ENCODE measurements around the gene DSG4. TPM values are rescaled to one million over a fixed set of nuclear protein-coding genes. Genes with fewer than 3 reads are reported as not detected.

DSG4 gene
- total and polyA plus RNA-seq, 4 donors: not detected

DNA sequence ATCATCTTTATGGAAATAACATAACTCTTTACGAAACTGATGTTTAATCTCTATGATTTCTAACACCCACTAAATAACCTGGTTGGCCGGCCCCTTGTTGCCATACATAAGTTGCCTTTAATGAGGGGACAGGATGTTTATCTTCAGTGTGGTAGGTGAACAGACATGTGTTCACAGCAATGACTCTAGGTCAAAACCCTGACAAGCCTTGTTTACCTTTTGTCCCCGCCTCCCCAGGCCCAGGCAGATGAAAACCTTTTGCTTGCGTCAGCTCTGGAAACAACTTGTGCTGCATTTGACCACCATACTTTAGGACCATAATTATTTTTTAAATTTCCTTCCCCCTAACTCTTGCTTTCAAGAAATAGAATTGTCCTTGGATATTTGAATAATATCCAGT, 2.9 kb upstream of the DSG4 start:
- WGBS (ENCODE audit: insufficient coverage): 95% methylated on average over 2 of the region's 4 CpGs
- no peaks in the 10 kb centered on the region for H3K9me3 ChIP-seq (ENCODE audit: control insufficient read depth, insufficient read depth, low read length)

DNA sequence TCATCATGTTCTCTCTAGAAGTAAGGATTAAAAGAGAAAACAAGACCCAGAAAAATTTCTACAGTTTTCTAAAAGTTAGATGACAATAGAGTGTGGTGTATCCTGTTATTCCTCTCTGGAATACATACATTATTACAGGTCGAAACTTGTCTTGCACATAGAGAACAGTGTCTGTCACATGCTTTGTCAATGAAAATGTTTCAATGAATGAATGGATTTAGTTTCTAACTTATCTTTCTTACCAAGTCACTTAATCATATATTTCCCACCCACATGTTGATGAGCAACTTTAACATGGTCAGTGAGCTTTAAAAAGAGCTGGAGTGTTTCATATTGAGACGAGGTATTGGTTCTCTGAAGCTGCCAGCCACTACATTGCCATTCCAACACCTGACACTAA, 4.3 kb downstream of the DSG4 start:
- no peaks in the 10 kb centered on the region for H3K4me1 ChIP-seq (ENCODE audit: control insufficient read depth, insufficient read depth, low read length)
- DNase-seq (ENCODE audit: low read depth in 4 of 6, low spot score in 6 of 6): no peak
- no peak overlapping the region for H3K27ac ChIP-seq (ENCODE audit: low read depth, low read length)
- WGBS (ENCODE audit: insufficient coverage): no CpG with 5 or more reads among the region's 2 CpGs
- H3K27me3 ChIP-seq (ENCODE audit: control insufficient read depth, insufficient read depth, low read length): no peaks in the 10 kb centered on the region
- no peaks in the 10 kb centered on the region for H3K9me3 ChIP-seq (ENCODE audit: control insufficient read depth, insufficient read depth, low read length)
- H3K36me3 ChIP-seq (ENCODE audit: control insufficient read depth, insufficient read depth, low read length): no peaks in the 10 kb centered on the region
- no peak overlapping the region for H3K4me3 ChIP-seq (ENCODE audit: low read depth, low read length)

More for the DNA sequence above, 2.9 kb upstream of the DSG4 start:
- Histone ChIP-seq H3K4me3 (ENCODE audit: low read depth, low read length) (no peak overlapping the region), H3K27ac (ENCODE audit: low read depth, low read length) (no peak overlapping the region), H3K27me3 (ENCODE audit: control insufficient read depth, insufficient read depth, low read length) (no peaks in the 10 kb centered on the region), H3K36me3 (ENCODE audit: control insufficient read depth, insufficient read depth, low read length) (no peaks in the 10 kb centered on the region), H3K4me1 (ENCODE audit: control insufficient read depth, insufficient read depth, low read length) (no peaks in the 10 kb centered on the region)
- DNase-seq (ENCODE audit: low read depth in 4 of 6, low spot score in 6 of 6): no peak

DNA sequence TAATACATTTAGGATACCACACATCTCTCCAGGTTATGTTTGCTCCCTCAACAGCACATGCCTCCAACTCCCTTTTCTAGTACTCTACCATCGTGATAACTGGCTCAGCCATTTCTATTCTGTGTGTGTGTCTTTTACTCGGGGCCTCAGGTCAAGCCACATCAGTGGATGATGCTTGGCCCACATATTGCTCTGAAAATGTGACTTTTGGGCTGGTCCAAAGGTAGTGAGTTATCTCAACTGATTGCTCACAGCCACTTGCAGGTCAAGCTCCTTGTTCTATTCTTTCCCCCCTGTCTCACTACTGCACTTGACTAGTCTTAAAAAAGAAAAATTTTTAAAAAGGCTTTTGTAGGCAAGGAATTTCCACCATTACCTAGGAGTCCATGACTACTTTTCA, 5.5 kb downstream of the DSG4 start:
- no peaks in the 10 kb centered on the region for H3K4me1 ChIP-seq (ENCODE audit: control insufficient read depth, insufficient read depth, low read length)
- H3K9me3 ChIP-seq (ENCODE audit: control insufficient read depth, insufficient read depth, low read length): no peaks in the 10 kb centered on the region
- no peaks in the 10 kb centered on the region for H3K36me3 ChIP-seq (ENCODE audit: control insufficient read depth, insufficient read depth, low read length)
- no peak overlapping the region for H3K27ac ChIP-seq (ENCODE audit: low read depth, low read length)
- DNase-seq (ENCODE audit: low read depth in 4 of 6, low spot score in 6 of 6): no peak
- no peak overlapping the region for H3K4me3 ChIP-seq (ENCODE audit: low read depth, low read length)
- 100% methylated on average over 1 of the region's 2 CpGs for WGBS (ENCODE audit: insufficient coverage)
- no peaks in the 10 kb centered on the region for H3K27me3 ChIP-seq (ENCODE audit: control insufficient read depth, insufficient read depth, low read length)

DNA sequence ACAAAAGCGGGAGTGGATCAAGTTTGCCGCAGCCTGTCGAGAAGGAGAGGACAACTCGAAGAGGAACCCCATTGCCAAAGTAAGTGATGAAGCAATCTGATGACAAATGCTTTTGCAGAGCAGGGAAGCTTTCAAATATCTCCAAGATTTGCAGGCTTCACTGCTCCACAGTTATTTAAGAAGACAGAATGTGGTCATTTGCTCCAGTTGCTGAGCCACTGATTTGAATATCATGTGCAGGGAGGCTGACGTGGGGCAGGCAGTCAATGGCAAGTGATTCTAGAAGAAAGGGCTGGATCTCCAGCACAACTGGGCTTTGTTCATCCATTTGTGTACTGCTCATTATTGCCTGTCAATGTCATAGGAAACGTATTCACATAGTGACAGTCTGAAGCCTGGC, 10.2 kb downstream of the DSG4 start:
- Histone ChIP-seq H3K36me3 (ENCODE audit: control insufficient read depth, insufficient read depth, low read length) (no peaks in the 10 kb centered on the region), H3K4me3 (ENCODE audit: low read depth, low read length) (no peak overlapping the region), H3K27me3 (ENCODE audit: control insufficient read depth, insufficient read depth, low read length) (no peaks in the 10 kb centered on the region), H3K9me3 (ENCODE audit: control insufficient read depth, insufficient read depth, low read length) (no peaks in the 10 kb centered on the region), H3K27ac (ENCODE audit: low read depth, low read length) (no peak overlapping the region), H3K4me1 (ENCODE audit: control insufficient read depth, insufficient read depth, low read length) (no peaks in the 10 kb centered on the region)
- WGBS (ENCODE audit: insufficient coverage): 76% methylated on average over 4 of the region's 6 CpGs
- DNase-seq (ENCODE audit: low read depth in 4 of 6, low spot score in 6 of 6): no peak

DNA sequence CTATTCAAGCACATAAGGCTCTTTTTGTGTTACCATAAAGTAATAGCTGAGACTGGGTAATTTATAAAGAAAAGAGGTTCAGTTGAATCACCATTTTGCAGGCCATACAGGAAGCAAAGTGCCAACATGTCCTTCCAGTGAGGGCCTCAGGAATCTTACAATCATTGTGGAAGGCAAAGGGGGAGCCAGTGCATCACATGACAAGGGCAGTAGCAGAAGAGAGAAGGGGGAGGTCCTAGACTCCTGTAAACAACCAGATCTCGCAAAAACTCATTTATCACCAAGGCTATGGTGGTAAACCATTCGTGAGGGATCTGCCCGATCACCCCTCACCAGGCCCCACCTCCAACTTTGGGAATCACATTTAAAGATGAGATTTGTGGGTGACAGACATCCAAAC, 16.7 kb downstream of the DSG4 start:
- Histone ChIP-seq H3K36me3 (ENCODE audit: control insufficient read depth, insufficient read depth, low read length) (no peaks in the 10 kb centered on the region), H3K4me3 (ENCODE audit: low read depth, low read length) (no peak overlapping the region), H3K27me3 (ENCODE audit: control insufficient read depth, insufficient read depth, low read length) (no peaks in the 10 kb centered on the region), H3K4me1 (ENCODE audit: control insufficient read depth, insufficient read depth, low read length) (no peaks in the 10 kb centered on the region), H3K27ac (ENCODE audit: low read depth, low read length) (no peak overlapping the region), H3K9me3 (ENCODE audit: control insufficient read depth, insufficient read depth, low read length) (no peaks in the 10 kb centered on the region)
- no peak for DNase-seq (ENCODE audit: low read depth in 4 of 6, low spot score in 6 of 6)
- no CpG with 5 or more reads among the region's 3 CpGs for WGBS (ENCODE audit: insufficient coverage)

DNA sequence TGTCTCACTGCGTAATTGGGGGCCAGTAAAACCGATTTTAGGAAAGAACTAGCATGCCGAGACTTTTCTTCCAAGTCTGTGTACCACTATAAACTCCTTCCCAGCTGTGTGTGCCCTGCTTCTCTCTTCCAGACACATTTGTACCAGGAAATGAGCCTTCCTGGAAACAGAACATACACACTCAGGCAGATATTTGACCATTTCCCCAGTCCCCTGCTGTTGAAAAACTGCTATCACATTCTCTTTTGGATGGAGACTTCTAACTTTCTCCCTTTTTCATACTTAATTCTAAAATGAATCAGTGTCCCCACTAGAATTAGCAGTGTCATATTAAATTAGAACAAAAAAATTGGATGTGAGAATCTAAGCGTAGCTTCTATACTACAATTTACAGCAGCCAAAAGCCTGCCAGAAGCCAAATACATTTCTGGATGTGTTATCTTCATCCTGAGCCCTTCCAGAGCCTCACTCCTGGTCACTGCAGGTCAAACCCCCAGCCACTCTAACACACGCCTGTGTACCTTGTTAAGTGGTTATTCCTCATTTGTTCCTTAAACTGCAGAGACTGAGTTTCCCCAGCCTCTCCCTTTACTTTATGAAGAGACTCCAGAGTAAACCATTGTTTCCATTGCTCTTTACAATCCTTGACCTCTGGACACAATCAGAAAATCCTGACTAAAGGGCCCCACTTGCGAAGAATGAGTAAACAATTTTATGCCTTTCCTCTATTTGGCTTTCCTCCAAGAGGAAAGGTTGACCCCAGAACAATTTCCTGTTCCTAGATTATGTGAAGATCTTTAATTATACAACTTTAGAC, 20.4 kb downstream of the DSG4 start:
- WGBS (ENCODE audit: insufficient coverage): 83% methylated on average over 4 of the region's 6 CpGs
- Histone ChIP-seq H3K9me3 (ENCODE audit: control insufficient read depth, insufficient read depth, low read length) (no peaks in the 10 kb centered on the region), H3K27me3 (ENCODE audit: control insufficient read depth, insufficient read depth, low read length) (no peaks in the 10 kb centered on the region), H3K27ac (ENCODE audit: low read depth, low read length) (no peak overlapping the region), H3K36me3 (ENCODE audit: control insufficient read depth, insufficient read depth, low read length) (no peaks in the 10 kb centered on the region), H3K4me3 (ENCODE audit: low read depth, low read length) (no peak overlapping the region), H3K4me1 (ENCODE audit: control insufficient read depth, insufficient read depth, low read length) (no peaks in the 10 kb centered on the region)
- DNase-seq (ENCODE audit: low read depth in 4 of 6, low spot score in 6 of 6): no peak

DNA sequence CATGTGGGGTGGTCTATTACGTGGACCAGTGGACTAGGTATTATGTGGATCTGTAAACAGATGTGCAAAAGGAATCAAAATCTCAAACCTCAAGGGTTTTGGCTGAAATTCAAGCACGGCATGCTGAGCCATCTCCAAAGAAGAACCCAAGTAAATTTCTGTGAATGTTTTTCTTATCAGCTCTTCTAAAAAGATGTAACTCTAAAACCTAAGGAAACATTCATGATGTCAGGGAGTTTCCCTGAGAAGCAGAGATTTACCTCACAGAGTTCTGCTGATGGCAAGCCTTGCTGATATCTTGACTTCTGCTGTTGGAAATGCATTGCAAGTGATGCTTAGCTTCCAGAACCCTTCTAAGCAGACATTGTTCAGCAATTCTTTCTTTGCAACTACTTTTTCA, 21.6 kb downstream of the DSG4 start:
- DNase-seq (ENCODE audit: low read depth in 4 of 6, low spot score in 6 of 6): no peak
- WGBS (ENCODE audit: insufficient coverage): no CpG with 5 or more reads among the region's 2 CpGs
- no peak overlapping the region for H3K4me3 ChIP-seq (ENCODE audit: low read depth, low read length)
- H3K4me1 ChIP-seq (ENCODE audit: control insufficient read depth, insufficient read depth, low read length): no peaks in the 10 kb centered on the region
- H3K27ac ChIP-seq (ENCODE audit: low read depth, low read length): no peak overlapping the region
- no peaks in the 10 kb centered on the region for H3K27me3 ChIP-seq (ENCODE audit: control insufficient read depth, insufficient read depth, low read length)
- no peaks in the 10 kb centered on the region for H3K9me3 ChIP-seq (ENCODE audit: control insufficient read depth, insufficient read depth, low read length)
- no peaks in the 10 kb centered on the region for H3K36me3 ChIP-seq (ENCODE audit: control insufficient read depth, insufficient read depth, low read length)

DNA sequence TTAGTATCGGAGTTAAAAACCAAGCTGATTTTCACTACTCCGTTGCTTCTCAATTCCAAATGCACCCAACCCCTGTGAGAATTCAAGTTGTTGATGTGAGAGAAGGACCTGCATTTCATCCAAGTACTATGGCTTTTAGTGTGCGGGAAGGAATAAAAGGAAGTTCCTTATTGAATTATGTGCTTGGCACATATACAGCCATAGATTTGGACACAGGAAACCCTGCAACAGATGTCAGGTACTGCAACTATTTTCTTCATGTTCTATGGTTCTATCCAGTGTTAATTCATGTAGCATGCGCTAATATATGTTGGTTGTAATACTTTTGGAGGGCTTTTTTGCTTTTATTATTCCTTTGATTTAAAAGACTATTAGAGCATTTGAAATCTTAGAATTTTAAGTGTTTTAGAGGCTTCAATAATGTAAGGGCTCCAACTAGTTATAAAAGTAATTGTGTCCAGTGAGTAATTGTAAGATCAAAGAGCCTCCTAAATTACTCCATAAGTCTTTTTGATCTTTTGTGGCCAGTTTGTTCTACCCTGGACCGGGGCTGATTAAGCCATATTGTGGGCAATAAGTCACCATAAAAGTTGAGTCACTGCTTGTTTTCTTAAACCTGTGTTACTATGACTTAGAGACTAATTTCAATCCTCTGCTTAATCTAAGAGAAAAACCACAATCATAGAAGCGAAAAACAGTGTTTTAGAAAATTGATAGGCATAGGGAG, 22.9 kb downstream of the DSG4 start:
- DNase-seq (ENCODE audit: low read depth in 4 of 6, low spot score in 6 of 6): no peak
- Histone ChIP-seq H3K9me3 (ENCODE audit: control insufficient read depth, insufficient read depth, low read length) (no peaks in the 10 kb centered on the region), H3K4me1 (ENCODE audit: control insufficient read depth, insufficient read depth, low read length) (no peaks in the 10 kb centered on the region), H3K27me3 (ENCODE audit: control insufficient read depth, insufficient read depth, low read length) (no peaks in the 10 kb centered on the region), H3K36me3 (ENCODE audit: control insufficient read depth, insufficient read depth, low read length) (no peaks in the 10 kb centered on the region), H3K4me3 (ENCODE audit: low read depth, low read length) (no peak overlapping the region), H3K27ac (ENCODE audit: low read depth, low read length) (no peak overlapping the region)
- no CpG with 5 or more reads among the region's 6 CpGs for WGBS (ENCODE audit: insufficient coverage)

DNA sequence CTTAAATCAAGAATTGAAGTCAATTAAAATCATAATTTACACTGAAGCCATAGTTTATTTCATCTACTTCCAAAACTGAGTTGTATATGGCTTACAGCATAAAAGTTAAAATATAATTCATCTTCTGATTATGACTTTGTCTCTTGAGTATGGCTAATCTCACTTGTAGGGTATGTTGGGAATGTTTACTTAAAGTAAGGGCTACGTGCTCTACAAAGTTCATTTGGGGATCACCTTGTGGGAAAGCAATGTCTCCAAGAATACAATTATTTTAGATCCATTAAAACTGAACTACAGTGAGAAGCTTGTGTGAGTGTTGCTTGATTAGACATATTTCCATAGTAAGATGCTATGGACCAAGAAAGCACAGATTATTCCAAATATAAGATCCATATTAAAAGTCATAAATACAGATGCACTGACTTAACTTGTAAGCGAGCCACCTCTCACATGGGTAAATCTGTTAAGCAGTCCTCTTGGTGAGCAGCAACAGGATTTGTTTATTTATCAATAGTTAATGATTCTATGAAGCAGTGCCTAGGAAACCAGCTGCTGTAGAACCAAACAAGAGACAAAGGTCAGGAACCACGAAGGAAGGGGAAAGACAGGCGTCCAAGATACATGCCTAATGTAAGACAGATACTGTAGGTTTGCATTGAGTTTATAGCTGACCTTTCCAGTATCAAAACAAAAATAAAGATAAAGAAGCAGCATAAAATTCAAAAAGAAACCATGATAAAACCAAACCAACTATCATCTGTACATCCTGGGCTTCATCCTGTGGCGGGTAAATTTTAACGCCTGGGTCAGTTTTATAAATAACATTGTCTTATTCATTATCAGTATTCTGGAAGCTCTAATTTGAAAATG, 24.8 kb downstream of the DSG4 start:
- H3K4me3 ChIP-seq (ENCODE audit: low read depth, low read length): no peak overlapping the region
- no peaks in the 10 kb centered on the region for H3K36me3 ChIP-seq (ENCODE audit: control insufficient read depth, insufficient read depth, low read length)
- no peak for DNase-seq (ENCODE audit: low read depth in 4 of 6, low spot score in 6 of 6)
- no peaks in the 10 kb centered on the region for H3K9me3 ChIP-seq (ENCODE audit: control insufficient read depth, insufficient read depth, low read length)
- no CpG with 5 or more reads among the region's 6 CpGs for WGBS (ENCODE audit: insufficient coverage)
- no peaks in the 10 kb centered on the region for H3K27me3 ChIP-seq (ENCODE audit: control insufficient read depth, insufficient read depth, low read length)
- H3K4me1 ChIP-seq (ENCODE audit: control insufficient read depth, insufficient read depth, low read length): no peaks in the 10 kb centered on the region
- no peak overlapping the region for H3K27ac ChIP-seq (ENCODE audit: low read depth, low read length)
